Muscle layer of colon (tissue), 2 donors: ENCODE measurements around the gene ZNF182.
"Not testable (repeated sequence)": the region's sequence is repeated elsewhere in the genome, so short reads cannot be mapped to it uniquely, and the experiment has no call there.

ENCODE experiments used
- H3K27ac ChIP-seq: one replicate; pipeline ENCODE4 v1.7.0; 2013; ENCODE audit warnings: low read depth, mild to moderate bottlenecking, low read length, moderate library complexity
- H3K27me3 ChIP-seq, 2 donors: one replicate each; pipeline ENCODE4 v1.7.0; 2013; ENCODE audit warnings: low read length in 2 of 2, mild to moderate bottlenecking in 2 of 2; ENCODE audit not compliant: insufficient read depth in 2 of 2, control insufficient read depth in 1 of 2
- H3K36me3 ChIP-seq: one replicate; pipeline ENCODE4 v1.7.0; 2013; ENCODE audit warnings: mild to moderate bottlenecking, low read length; ENCODE audit not compliant: insufficient read depth
- H3K4me1 ChIP-seq: one replicate; pipeline ENCODE4 v1.7.0; 2013; ENCODE audit warnings: mild to moderate bottlenecking, low read length; ENCODE audit not compliant: insufficient read depth
- H3K4me3 ChIP-seq, 2 donors: one replicate each; pipeline ENCODE4 v1.7.0; 2013; ENCODE audit warnings: low read length in 2 of 2, low read depth in 1 of 2, mild to moderate bottlenecking in 1 of 2, moderate library complexity in 1 of 2
- H3K9ac ChIP-seq: one replicate; pipeline ENCODE4 v1.7.0; 2013; ENCODE audit warnings: low read length
- H3K9me3 ChIP-seq: one replicate; pipeline ENCODE4 v1.7.0; 2013; ENCODE audit warnings: mild to moderate bottlenecking, low read length
- donor health status: abdominal sarcoma.
- donor health status: Adenocarcinoma of cecum.

The ZNF182 gene

GRCh38 chrX:48022100-48022499 lies 18.3 kb upstream of the ZNF182 start:
- Histone ChIP-seq H3K9ac (no peak overlapping the region), H3K27ac (no peak overlapping the region)

GRCh38 chrX:48021026-48021900 lies 17.5 kb upstream of the ZNF182 start:
- H3K36me3 ChIP-seq = no peaks in the 10 kb centered on the region
- peak overlapping the region; percentile 70 for H3K27ac ChIP-seq
- no peaks in the 10 kb centered on the region for H3K27me3 ChIP-seq
- peak overlapping the region; percentile 64 to 83 for H3K4me3 ChIP-seq
- peak overlapping the region; percentile 60 for H3K9ac ChIP-seq
- H3K9me3 ChIP-seq = no peaks in the 10 kb centered on the region
- H3K4me1 ChIP-seq = no peaks in the 10 kb centered on the region

More at GRCh38 chrX:48022100-48022499, 18.3 kb upstream of the ZNF182 start:
- Histone ChIP-seq H3K4me1 (no peaks in the 10 kb centered on the region), H3K27me3 (no peaks in the 10 kb centered on the region), H3K9me3 (no peaks in the 10 kb centered on the region), H3K4me3 (peak overlapping the region in 1 of 2 donors; percentile 64), H3K36me3 (no peaks in the 10 kb centered on the region)

GRCh38 chrX:48020472-48020871 lies 16.7 kb upstream of the ZNF182 start:
- H3K4me3 ChIP-seq, H3K36me3 ChIP-seq, H3K27ac ChIP-seq, H3K4me1 ChIP-seq, H3K27me3 ChIP-seq, H3K9ac ChIP-seq, H3K9me3 ChIP-seq: not testable (repeated sequence)

DNA sequence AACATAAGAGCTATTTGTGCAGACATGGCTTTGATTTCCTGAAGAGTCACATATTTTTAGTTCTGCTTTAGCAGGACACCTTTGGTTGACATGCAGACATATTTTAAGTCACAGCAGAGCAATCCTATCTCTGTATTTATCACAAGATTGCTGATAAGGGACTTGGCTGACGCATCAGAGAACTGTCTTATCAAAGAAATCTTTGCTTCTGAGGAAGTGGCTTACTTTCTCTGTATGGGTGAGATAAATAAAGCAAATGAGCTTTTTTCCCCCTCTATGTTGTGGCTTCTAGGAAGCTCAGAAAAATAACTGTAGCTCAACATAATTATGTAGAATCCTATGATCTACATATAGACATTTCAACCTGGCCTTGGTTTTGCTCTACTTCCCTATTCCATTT lies 16.1 kb upstream of the ZNF182 start:
- H3K27me3 ChIP-seq, H3K4me3 ChIP-seq, H3K27ac ChIP-seq, H3K9ac ChIP-seq, H3K4me1 ChIP-seq, H3K36me3 ChIP-seq, H3K9me3 ChIP-seq: not testable (repeated sequence)

GRCh38 chrX:48016583-48017310 lies 13.0 kb upstream of the ZNF182 start:
- H3K4me1 ChIP-seq, H3K27ac ChIP-seq, H3K9me3 ChIP-seq, H3K4me3 ChIP-seq, H3K9ac ChIP-seq, H3K36me3 ChIP-seq, H3K27me3 ChIP-seq: not testable (repeated sequence)

DNA sequence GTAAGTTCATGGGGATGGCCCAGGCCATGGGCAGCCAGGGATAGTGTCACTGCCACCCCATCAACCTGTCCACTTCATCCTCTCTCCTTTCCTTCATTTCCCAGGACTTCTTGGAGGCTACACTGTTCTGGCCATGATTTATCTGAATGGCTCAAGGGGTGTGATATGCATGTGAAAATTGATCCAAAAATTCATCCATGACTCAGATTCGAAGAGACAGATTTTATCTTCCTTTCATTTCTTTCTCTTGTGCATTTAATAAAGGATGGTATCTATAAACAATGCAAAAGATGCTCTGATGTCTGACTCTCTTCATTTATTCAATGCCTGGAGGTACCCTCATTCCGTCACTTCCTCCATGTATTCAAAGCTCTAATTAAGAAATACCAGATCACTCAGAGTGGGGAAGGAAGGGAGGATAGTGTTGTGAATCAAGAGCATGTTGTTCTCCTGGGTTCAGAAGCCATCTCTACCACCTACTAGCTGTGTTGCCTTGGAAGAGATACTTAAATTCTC lies 5.7 kb upstream of the ZNF182 start:
- H3K27ac ChIP-seq, H3K9ac ChIP-seq, H3K36me3 ChIP-seq, H3K4me1 ChIP-seq, H3K27me3 ChIP-seq, H3K4me3 ChIP-seq, H3K9me3 ChIP-seq: not testable (repeated sequence)

- H3K36me3 ChIP-seq, H3K9ac ChIP-seq, H3K9me3 ChIP-seq, H3K4me1 ChIP-seq, H3K27me3 ChIP-seq, H3K4me3 ChIP-seq, H3K27ac ChIP-seq: not testable (repeated sequence)
These were observed 2.9 kb upstream of the ZNF182 start, which contains the start of gene SPACA5 for GRCh38 chrX:48006688-48007087. SPACA5 (plus strand) TSS chrX:48006988; CDS start chrX:48007803, 815 bp downstream.

DNA sequence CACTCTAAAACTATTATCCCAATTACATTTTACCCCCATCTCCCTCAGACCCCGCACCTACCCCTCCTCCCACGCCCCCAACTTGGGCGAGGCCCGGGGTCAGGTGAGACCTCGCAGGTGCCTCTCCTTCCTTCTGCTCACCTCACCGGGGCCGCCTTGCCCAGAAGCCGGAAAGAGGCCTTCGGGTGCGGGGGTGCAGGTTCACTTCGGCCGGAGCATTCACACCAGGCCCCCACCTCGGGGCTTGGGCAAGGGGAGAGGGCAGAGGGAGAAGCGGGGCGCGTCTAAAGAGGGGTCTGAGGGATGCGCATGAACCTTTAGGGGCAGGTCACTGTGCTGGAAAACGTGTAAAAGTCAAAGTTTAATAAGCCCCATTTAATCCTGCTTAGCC lies 427 bp downstream of the ZNF182 start:
- Histone ChIP-seq H3K36me3 (no peaks in the 10 kb centered on the region), H3K4me1 (peaks cover 6% of the 10 kb centered on the region), H3K4me3 (peak overlapping the region; percentile 78), H3K9ac (peak overlapping the region; percentile 63), H3K27me3 (no peaks in the 10 kb centered on the region), H3K27ac (peak overlapping the region; percentile 61), H3K9me3 (no peaks in the 10 kb centered on the region)

DNA sequence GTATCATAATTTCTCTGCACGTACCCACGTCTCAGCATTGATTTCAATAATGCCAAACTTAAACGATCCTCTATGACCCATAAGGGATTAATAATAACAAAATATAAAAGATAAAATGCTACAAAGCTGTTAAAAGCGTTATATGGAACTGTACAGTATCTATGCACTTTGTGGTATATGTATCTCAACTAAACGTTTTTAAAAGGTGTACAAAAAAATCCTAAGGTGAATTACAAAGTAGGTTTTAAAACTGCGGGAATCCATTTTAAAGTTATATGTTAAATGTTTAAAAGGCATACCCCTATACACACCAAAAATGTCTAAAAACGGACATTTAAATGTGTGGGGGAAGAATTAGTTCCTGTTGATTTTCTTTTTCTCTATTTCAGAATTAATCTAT lies 860 bp downstream of the ZNF182 start:
- Histone ChIP-seq H3K27ac (no peak overlapping the region), H3K9ac (no peak overlapping the region), H3K27me3 (no peaks in the 10 kb centered on the region), H3K4me3 (no peak overlapping the region), H3K36me3 (no peaks in the 10 kb centered on the region), H3K9me3 (no peaks in the 10 kb centered on the region), H3K4me1 (peaks cover 6% of the 10 kb centered on the region)

GRCh38 chrX:48002319-48002718 lies 1.5 kb downstream of the ZNF182 start:
- no peak overlapping the region for H3K9ac ChIP-seq
- no peak overlapping the region for H3K4me3 ChIP-seq
- no peaks in the 10 kb centered on the region for H3K9me3 ChIP-seq
- H3K4me1 ChIP-seq = peaks cover 6% of the 10 kb centered on the region
- H3K27me3 ChIP-seq = no peaks in the 10 kb centered on the region
- no peak overlapping the region for H3K27ac ChIP-seq
- no peaks in the 10 kb centered on the region for H3K36me3 ChIP-seq

DNA sequence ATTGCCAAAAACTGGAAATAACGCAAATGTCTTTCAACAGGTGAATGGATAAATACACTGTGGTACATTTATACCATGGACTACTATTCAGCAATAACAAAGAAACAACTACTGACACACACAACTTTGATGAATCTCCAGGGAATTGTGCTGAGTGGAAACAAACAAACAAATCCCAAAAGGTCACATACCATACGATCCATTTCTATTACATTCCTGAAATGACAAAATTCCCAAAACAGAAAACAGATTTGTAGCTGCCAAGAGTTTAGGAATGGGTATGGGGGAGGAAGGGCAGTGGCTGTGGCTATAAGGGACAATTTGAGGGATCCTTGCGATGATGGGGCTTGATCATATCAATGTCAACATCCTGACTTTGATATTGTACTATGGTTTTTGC lies 2.5 kb downstream of the ZNF182 start:
- H3K36me3 ChIP-seq = no peaks in the 10 kb centered on the region
- peaks cover 6% of the 10 kb centered on the region for H3K4me1 ChIP-seq

More for the DNA sequence above, 2.5 kb downstream of the ZNF182 start:
- no peaks in the 10 kb centered on the region for H3K9me3 ChIP-seq
- no peak overlapping the region for H3K9ac ChIP-seq
- no peak overlapping the region for H3K27ac ChIP-seq
- H3K4me3 ChIP-seq = no peak overlapping the region
- no peaks in the 10 kb centered on the region for H3K27me3 ChIP-seq
